ENCODE data around the gene JMJD1C. TPM values are rescaled to one million over a fixed set of nuclear protein-coding genes. Genes with fewer than 3 reads are reported as not detected.

JMJD1C gene
- total and polyA plus RNA-seq, 10 of the 15 experiments (the other 5 are each of a cell fraction or from before 2014, with no cell fraction given), result 31.2 to 83.3 (median 49.5) TPM

GRCh38 chr10:63143987-63144386 is 321.8 kb downstream of the JMJD1C start:
- Histone ChIP-seq H3K27ac (ENCODE audit: control insufficient read depth, insufficient read depth) (no peak overlapping the region), H3K9me3 (replicated peaks; ENCODE audit: control insufficient read depth, insufficient read depth, low read length) (no peaks in the 10 kb centered on the region; the same call in 2 of the 3 replicates), H3K9ac (ENCODE audit: control insufficient read depth, insufficient read depth, low read length) (no peak overlapping the region), H3K4me3 (no peak overlapping the region), H3K4me1 (ENCODE audit: control insufficient read depth, insufficient read depth, low read length) (no peaks in the 10 kb centered on the region; the same call in 1 of the 2 replicates), H2AFZ (ENCODE audit: control insufficient read depth, low read depth, low read length) (no peak overlapping the region), H3K4me2 (ENCODE audit: control insufficient read depth, insufficient read depth) (no peak overlapping the region), H3K36me3 (ENCODE audit: control insufficient read depth in 2 of 2, insufficient read depth in 2 of 2, low read length in 1 of 2) (peaks cover 0 to 6% of the 10 kb centered on the region in 2 experiments; a peak in 2 of 4 replicates), H3K27me3 (replicated peaks in 1 of 2; ENCODE audit: control insufficient read depth in 2 of 2, insufficient read depth in 2 of 2, low read length in 1 of 2) (no peaks in the 10 kb centered on the region), H4K20me1 (ENCODE audit: control insufficient read depth, insufficient read depth) (0 out of 2 replicates have a peak, but pooled peaks cover 3% of the 10 kb centered on the region), H3K79me2 (ENCODE audit: control insufficient read depth, insufficient read depth, low read length) (peaks cover 72% of the 10 kb centered on the region)
- in situ Hi-C loops (cut with MboI), result no loop called here
- CTCF ChIA-PET, result interaction anchor here (4.3 kb wide), 1 partner anchor 13 kb away, joined by 57 read pairs; no protein-coding TSS in a partner anchor
- POLR2A ChIA-PET, result interaction anchor here (3.3 kb wide), 1 partner anchor 9 kb away, joined by 15 read pairs; no protein-coding TSS in a partner anchor
- DNase-seq (ENCODE audit: low read depth, low spot score) (no peak), FAIRE-seq (no peak), ATAC-seq (no peak)
- BruUV-seq (replicated peaks), result no TSS peak
- WGBS (ENCODE audit: insufficient coverage, insufficient replicate concordance, low lambda C conversion rate, missing lambda C conversion rate), result 10% methylated on average over 5 of the region's 5 CpGs
- TF ChIP-seq TCF7 (IDR thresholded peaks at IDR 0.05; ENCODE audit: borderline replicate concordance) (no peak), EZH2 (IDR thresholded peaks at IDR 0.05; ENCODE audit: borderline replicate concordance, control insufficient read depth, low read depth, low read length) (no peak), CBFB (IDR thresholded peaks at IDR 0.05; ENCODE audit: low read depth) (no peak), MLLT1 (IDR thresholded peaks at IDR 0.05) (no peak), NFIC (IDR thresholded peaks at IDR 0.05; ENCODE audit: low read depth, low read length) (no peak), IRF3 (IDR thresholded peaks at IDR 0.05) (no peak)
- intact Hi-C loops (cut with micrococcal nuclease; ENCODE audit: unreplicated experiment), result no loop called here
- SMC1A ChIA-PET (ENCODE audit: uncharacterized antibody, unreplicated experiment), result interaction anchor here (0.7 to 3.3 kb wide), 2 partner anchors 13 to 23 kb away, joined by 3 to 30 read pairs; no protein-coding TSS in a partner anchor
- RAD21 ChIA-PET (ENCODE audit: unreplicated experiment), result interaction anchor here (4.1 kb wide), 1 partner anchor 14 kb away, joined by 24 read pairs; no protein-coding TSS in a partner anchor

Data from GM12878 (cell line).